HCT116 (cell line): ENCODE data around the gene KIFAP3. TPM values are rescaled to one million over a fixed set of nuclear protein-coding genes. Genes with fewer than 3 reads are reported as not detected.

Experiments
- ATAC-seq: fragments of 200-7000 bp; cut with Tn5 transposase; 2 replicates; pipeline ENCODE4 v1.9.1; 2020; ENCODE audit warnings: mild to moderate bottlenecking, moderate library complexity
- BruUV-seq: library from RNA; stranded (reverse); fragments of 400-500 nt; replicated peaks from 2 replicates; lab custom pipeline; 2021; lab: Mats Ljungman, UMichigan
- CTCF ChIA-PET: fragments of 300-600 bp; sonication (Branson Sonifier 250); formaldehyde crosslinking; loops from one replicate; lab custom pipeline; 2021; ENCODE audit warnings: antibody characterized with exemption; lab: Charles Lee
- POLR2A ChIA-PET: fragments of 300-600, 350-600 bp; sonication (Branson Sonifier 250); formaldehyde crosslinking; loops from one replicate; lab custom pipeline; 2021; ENCODE audit warnings: antibody characterized with exemption; lab: Charles Lee
- RAD21 ChIA-PET, 2 experiments: fragments of 300-600 bp; sonication (Branson Sonifier 250); formaldehyde crosslinking; loops; one replicate each; lab custom pipeline; 2023; ENCODE audit warnings: low total read pairs in 2 of 2; ENCODE audit not compliant: uncharacterized antibody in 2 of 2, unreplicated experiment in 2 of 2, low non-redundant PET in 1 of 2; lab: Charles Lee
- DNase-seq: peaks from one replicate; pipeline ENCODE4 v3.0.0-alpha.2; 2010; ENCODE audit warnings: low read depth, low spot score
- H2AFZ ChIP-seq: fragments of 200-600 bp; shearing (Covaris generic), sonication (generic); 2 replicates; pipeline ENCODE4 v1.6.1; 2017; ENCODE audit warnings: low read depth, mixed run types, mixed read lengths, antibody characterized with exemption, low read length; ENCODE audit not compliant: poor library complexity, severe bottlenecking
- H3K27ac ChIP-seq: 2 replicates; pipeline ENCODE4 v1.5.1; 2012; ENCODE audit warnings: low read depth, low read length
- H3K27me3 ChIP-seq: fragments of 200-600 bp; sonication (generic); 2 replicates; pipeline ENCODE4 v1.6.1; 2016; ENCODE audit warnings: mixed run types, low read length, mixed read lengths; ENCODE audit not compliant: insufficient read depth
- H3K36me3 ChIP-seq, 2 experiments: fragments of 200-500 bp in 1 of 2; fragments of 200-600 bp in 1 of 2; sonication (Bioruptor generic) in 1 of 2; sonication (generic) in 1 of 2; 2 replicates each; pipeline versions ENCODE4 v1.5.1 to v1.6.1; 2014 to 2016; ENCODE audit warnings: low read length in 2 of 2, inconsistent platforms in 1 of 2, mixed read lengths in 1 of 2, mixed run types in 1 of 2; ENCODE audit not compliant: insufficient read depth in 2 of 2, control insufficient read depth in 1 of 2
- H3K4me1 ChIP-seq, 2 experiments: fragments of 200-600 bp in 1 of 2; sonication (generic) in 1 of 2; 2 replicates each; pipeline versions ENCODE4 v1.5.1 to v1.6.1; 2012 to 2017; ENCODE audit warnings: low read length in 2 of 2, inconsistent platforms in 1 of 2, mild to moderate bottlenecking in 1 of 2, mixed read lengths in 1 of 2, mixed run types in 1 of 2, moderate library complexity in 1 of 2; ENCODE audit not compliant: insufficient read depth in 2 of 2, control insufficient read depth in 1 of 2
- H3K4me2 ChIP-seq: fragments of 200-600 bp; sonication (generic); 2 replicates; pipeline ENCODE4 v1.6.1; 2017; ENCODE audit warnings: mixed run types, low read length, mixed read lengths
- H3K4me3 ChIP-seq, 2 experiments: fragments of 200-600 bp in 1 of 2; sonication (generic) in 1 of 2; replicated peaks in 1 of 2; 2 replicates each; pipeline ENCODE4 v1.5.1; 2011 to 2016; ENCODE audit warnings: low read length in 2 of 2, control low read depth in 1 of 2, low read depth in 1 of 2, mild to moderate bottlenecking in 1 of 2, mixed read lengths in 1 of 2, mixed run types in 1 of 2
- H3K79me2 ChIP-seq: fragments of 200-600 bp; sonication (generic); 2 replicates; pipeline ENCODE4 v1.6.1; 2017; ENCODE audit warnings: mild to moderate bottlenecking, mixed run types, low read length, moderate library complexity, mixed read lengths; ENCODE audit not compliant: insufficient read depth
- H3K9ac ChIP-seq: fragments of 200-600 bp; sonication (generic); 2 replicates; pipeline ENCODE4 v1.6.1; 2016; ENCODE audit warnings: low read length, mixed read lengths
- H3K9me2 ChIP-seq: fragments of 200-600 bp; sonication (generic), shearing (Covaris generic); 2 replicates; pipeline ENCODE4 v1.6.1; 2017; ENCODE audit warnings: mixed run types, mild to moderate bottlenecking, moderate library complexity; ENCODE audit not compliant: insufficient read depth
- H3K9me3 ChIP-seq, 2 experiments: fragments of 200-500 bp in 1 of 2; fragments of 200-600 bp in 1 of 2; sonication (Bioruptor generic) in 1 of 2; sonication (generic) in 1 of 2; 2 replicates each; pipeline ENCODE4 v1.6.1; 2014 to 2017; ENCODE audit warnings: low read length in 2 of 2, mixed read lengths in 2 of 2, inconsistent platforms in 1 of 2, low read depth in 1 of 2, mild to moderate bottlenecking in 1 of 2, mixed run types in 1 of 2, moderate library complexity in 1 of 2; ENCODE audit not compliant: control insufficient read depth in 1 of 2, insufficient read depth in 1 of 2
- H4K20me1 ChIP-seq: fragments of 200-600 bp; sonication (generic), shearing (Covaris generic); 2 replicates; pipeline ENCODE4 v1.6.1; 2017; ENCODE audit warnings: mixed run types, mild to moderate bottlenecking, moderate library complexity; ENCODE audit not compliant: insufficient read depth
- CBX3 ChIP-seq: IDR thresholded peaks from 2 replicates; pipeline ENCODE4 v1.6.1; 2012; ENCODE audit warnings: low read depth
- CEBPB ChIP-seq: IDR thresholded peaks from 2 replicates; pipeline ENCODE4 v1.6.1; 2012; ENCODE audit warnings: low read depth
- EGR1 ChIP-seq: IDR thresholded peaks from 2 replicates; pipeline ENCODE4 v1.6.1; 2012; ENCODE audit warnings: low read depth
- ELF1 ChIP-seq: IDR thresholded peaks from 2 replicates; pipeline ENCODE4 v1.6.1; 2012; ENCODE audit warnings: low read depth, borderline replicate concordance
- EZH2 ChIP-seq: fragments of 200-600 bp; sonication (generic); IDR thresholded peaks from 2 replicates; pipeline ENCODE4 v1.6.1; 2017; ENCODE audit warnings: antibody characterized with exemption, mixed run types
- JUND ChIP-seq: IDR thresholded peaks from 2 replicates; pipeline ENCODE4 v1.6.1; 2012
- MAX ChIP-seq: IDR thresholded peaks from 2 replicates; pipeline ENCODE4 v1.6.1; 2012
- POLR2A ChIP-seq: IDR thresholded peaks from 2 replicates; pipeline ENCODE4 v1.7.0; 2011; ENCODE audit warnings: borderline replicate concordance; ENCODE audit not compliant: insufficient read depth, insufficient read length; ENCODE audit errors: extremely low read depth
- REST ChIP-seq: IDR thresholded peaks from 2 replicates; pipeline ENCODE4 v1.6.1; 2012; ENCODE audit warnings: low read depth
- SRF ChIP-seq: IDR thresholded peaks from 2 replicates; pipeline ENCODE4 v1.6.1; 2012; ENCODE audit warnings: low read depth
- TCF7L2 ChIP-seq: IDR thresholded peaks from 2 replicates; pipeline ENCODE4 v1.7.0; 2011; ENCODE audit warnings: borderline replicate concordance, inconsistent platforms; ENCODE audit not compliant: insufficient read depth, insufficient read length; ENCODE audit errors: extremely low read depth
- YY1 ChIP-seq: IDR thresholded peaks from 2 replicates; pipeline ENCODE4 v1.6.1; 2011; ENCODE audit warnings: low read length, low read depth, moderate library complexity, mild to moderate bottlenecking; ENCODE audit not compliant: insufficient replicate concordance; ENCODE audit errors: extremely low read depth
- ZNF274 ChIP-seq: fragments of 200-500 bp; sonication (Bioruptor generic); IDR thresholded peaks from 2 replicates; pipeline ENCODE4 v1.6.1; 2014; ENCODE audit warnings: mild to moderate bottlenecking, low read depth, low read length, inconsistent platforms
- intact Hi-C: fragments of 100-400 bp; cut with micrococcal nuclease; formaldehyde crosslinking; loops from 2 replicates; pipeline ENCODE4 v1.10.0; 2022
- total RNA-seq: library from RNA; stranded (reverse); gene quantifications from one replicate; pipeline ENCODE4 v1.2.1, GENCODE V29; 2021; ENCODE audit not compliant: unreplicated experiment
- TF ChIP-seq, protein P1 (sequence below): IDR thresholded peaks from 2 replicates; pipeline ENCODE4 v1.6.1; 2011; ENCODE audit warnings: mild to moderate bottlenecking, low read length, moderate library complexity; ENCODE audit not compliant: insufficient replicate concordance; ENCODE audit errors: extremely low read depth
- TF ChIP-seq, protein P2 (sequence below), 3 experiments: fragments of 200-600 bp in 1 of 3; sonication (generic) in 1 of 3; IDR thresholded peaks in 2 of 3; conservative IDR thresholded peaks in 1 of 3; 2 replicates each; pipeline ENCODE4 v1.5.1; 2012 to 2017; ENCODE audit warnings: low read depth in 2 of 3, low read length in 2 of 3, antibody characterized with exemption in 1 of 3, borderline replicate concordance in 1 of 3, control low read depth in 1 of 3, mild to moderate bottlenecking in 1 of 3, mixed read lengths in 1 of 3, mixed run types in 1 of 3, moderate library complexity in 1 of 3; ENCODE audit not compliant: insufficient read depth in 1 of 3

The KIFAP3 gene
- total RNA-seq, 1 experiment from 2014 or later: 10.8 TPM

GRCh38 chr1:169943963-169944526, 130.4 kb downstream of the KIFAP3 start:
- ChIA-PET RAD21 (no interaction called here), POLR2A (no interaction called here), CTCF (no interaction called here)
- no peaks in the 10 kb centered on the region for H3K9me2 ChIP-seq
- no peaks in the 10 kb centered on the region for H3K79me2 ChIP-seq
- intact Hi-C loops: no loop called here
- DNase-seq: no peak
- H3K9me3 ChIP-seq: no peaks in the 10 kb centered on the region
- ATAC-seq: no peak
- no peaks in the 10 kb centered on the region for H4K20me1 ChIP-seq
- H3K9ac ChIP-seq: no peak overlapping the region
- peaks cover 0 to 2% of the 10 kb centered on the region in 2 experiments; a peak in 1 of 4 replicates for H3K4me1 ChIP-seq
- no TSS peak for BruUV-seq
- no peak overlapping the region for H3K4me2 ChIP-seq
- no peak overlapping the region for H2AFZ ChIP-seq
- no peak overlapping the region for H3K4me3 ChIP-seq
- TF ChIP-seq EGR1: no peak
- no peak for TF ChIP-seq REST
- no peak for TF ChIP-seq POLR2A
- TF ChIP-seq TCF7L2: no peak
- no peak for TF ChIP-seq CBX3
- TF ChIP-seq, protein P1, sequence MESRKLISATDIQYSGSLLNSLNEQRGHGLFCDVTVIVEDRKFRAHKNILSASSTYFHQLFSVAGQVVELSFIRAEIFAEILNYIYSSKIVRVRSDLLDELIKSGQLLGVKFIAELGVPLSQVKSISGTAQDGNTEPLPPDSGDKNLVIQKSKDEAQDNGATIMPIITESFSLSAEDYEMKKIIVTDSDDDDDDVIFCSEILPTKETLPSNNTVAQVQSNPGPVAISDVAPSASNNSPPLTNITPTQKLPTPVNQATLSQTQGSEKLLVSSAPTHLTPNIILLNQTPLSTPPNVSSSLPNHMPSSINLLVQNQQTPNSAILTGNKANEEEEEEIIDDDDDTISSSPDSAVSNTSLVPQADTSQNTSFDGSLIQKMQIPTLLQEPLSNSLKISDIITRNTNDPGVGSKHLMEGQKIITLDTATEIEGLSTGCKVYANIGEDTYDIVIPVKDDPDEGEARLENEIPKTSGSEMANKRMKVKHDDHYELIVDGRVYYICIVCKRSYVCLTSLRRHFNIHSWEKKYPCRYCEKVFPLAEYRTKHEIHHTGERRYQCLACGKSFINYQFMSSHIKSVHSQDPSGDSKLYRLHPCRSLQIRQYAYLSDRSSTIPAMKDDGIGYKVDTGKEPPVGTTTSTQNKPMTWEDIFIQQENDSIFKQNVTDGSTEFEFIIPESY: no peak
- no peak for TF ChIP-seq ELF1
- TF ChIP-seq JUND: no peak
- no peak for TF ChIP-seq MAX
- no peak for TF ChIP-seq EZH2
- TF ChIP-seq, protein P2, sequence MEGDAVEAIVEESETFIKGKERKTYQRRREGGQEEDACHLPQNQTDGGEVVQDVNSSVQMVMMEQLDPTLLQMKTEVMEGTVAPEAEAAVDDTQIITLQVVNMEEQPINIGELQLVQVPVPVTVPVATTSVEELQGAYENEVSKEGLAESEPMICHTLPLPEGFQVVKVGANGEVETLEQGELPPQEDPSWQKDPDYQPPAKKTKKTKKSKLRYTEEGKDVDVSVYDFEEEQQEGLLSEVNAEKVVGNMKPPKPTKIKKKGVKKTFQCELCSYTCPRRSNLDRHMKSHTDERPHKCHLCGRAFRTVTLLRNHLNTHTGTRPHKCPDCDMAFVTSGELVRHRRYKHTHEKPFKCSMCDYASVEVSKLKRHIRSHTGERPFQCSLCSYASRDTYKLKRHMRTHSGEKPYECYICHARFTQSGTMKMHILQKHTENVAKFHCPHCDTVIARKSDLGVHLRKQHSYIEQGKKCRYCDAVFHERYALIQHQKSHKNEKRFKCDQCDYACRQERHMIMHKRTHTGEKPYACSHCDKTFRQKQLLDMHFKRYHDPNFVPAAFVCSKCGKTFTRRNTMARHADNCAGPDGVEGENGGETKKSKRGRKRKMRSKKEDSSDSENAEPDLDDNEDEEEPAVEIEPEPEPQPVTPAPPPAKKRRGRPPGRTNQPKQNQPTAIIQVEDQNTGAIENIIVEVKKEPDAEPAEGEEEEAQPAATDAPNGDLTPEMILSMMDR (IDR thresholded peaks at IDR 0.05 in 2 of 3, conservative IDR thresholded peaks at IDR 0.05 in 1 of 3; ENCODE audit: borderline replicate concordance in 1 of 3, insufficient read depth in 1 of 3, low read depth in 2 of 3, low read length in 2 of 3): no peak
- no peak for TF ChIP-seq SRF
- TF ChIP-seq YY1: no peak
- TF ChIP-seq ZNF274: no peak
- no peak for TF ChIP-seq CEBPB
- no peaks in the 10 kb centered on the region for H3K36me3 ChIP-seq
- H3K27ac ChIP-seq: no peak overlapping the region
- no peaks in the 10 kb centered on the region for H3K27me3 ChIP-seq
